Mesothelial cell of epicardium (in vitro differentiated cells): ENCODE data around the gene BMPR1A. TPM values are rescaled to one million over a fixed set of nuclear protein-coding genes. Genes with fewer than 3 reads are reported as not detected.

Experiments
- DNase-seq, 2 experiments: peaks; one replicate each; pipeline ENCODE4 v3.0.0; 2021; ENCODE audit warnings: low spot score in 2 of 2; ENCODE audit not compliant: unreplicated experiment in 2 of 2
- H3K27ac Mint-ChIP-seq: 2 replicates; pipeline ENCODE4 v1.8.0; 2021; ENCODE audit warnings: mixed read lengths
- H3K27me3 Mint-ChIP-seq: 2 replicates; pipeline ENCODE4 v1.8.0; 2021; ENCODE audit warnings: low read depth, mixed read lengths
- H3K36me3 Mint-ChIP-seq: 2 replicates; pipeline ENCODE4 v1.8.0; 2021; ENCODE audit warnings: mixed read lengths
- H3K4me1 Mint-ChIP-seq: 2 replicates; pipeline ENCODE4 v1.8.0; 2021; ENCODE audit warnings: mixed read lengths
- H3K4me3 Mint-ChIP-seq: 2 replicates; pipeline ENCODE4 v1.8.0; 2021; ENCODE audit warnings: mild to moderate bottlenecking, moderate library complexity, mixed read lengths
- H3K9me3 Mint-ChIP-seq: 2 replicates; pipeline ENCODE4 v1.8.0; 2021; ENCODE audit warnings: mixed read lengths
- total RNA-seq: library from RNA; stranded (reverse); gene quantifications from 3 replicates; pipeline ENCODE4 v1.2.1, GENCODE V29; 2021
- TF ChIP-seq, protein P1 (sequence below): fragments of 200-600 bp; sonication (generic); IDR thresholded peaks from one replicate; pipeline ENCODE4 v1.5.0; 2021; ENCODE audit warnings: antibody characterized with exemption; ENCODE audit not compliant: unreplicated experiment

The BMPR1A gene
- total RNA-seq, 1 donor from 2014 or later, result 100.0 TPM

DNA sequence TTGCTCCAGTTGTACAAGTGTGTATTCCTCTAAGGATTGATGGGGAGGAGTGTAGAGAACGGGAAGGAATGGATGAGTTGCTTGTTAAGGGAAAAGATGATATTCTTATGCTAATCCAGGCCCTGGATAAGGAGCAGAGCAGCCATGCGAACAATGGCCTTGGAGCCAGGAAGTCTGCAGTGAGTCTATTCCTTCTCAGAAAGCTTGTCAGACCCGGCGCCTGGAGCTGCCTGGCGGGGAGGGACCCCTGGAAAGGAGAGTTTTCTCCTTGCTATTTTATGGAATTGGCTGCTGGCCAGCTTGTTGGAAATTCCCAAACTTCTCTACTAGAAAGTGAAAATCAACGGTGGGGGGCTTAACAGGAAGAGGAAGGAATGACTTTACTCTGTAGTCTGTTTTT, 111.9 kb downstream of the BMPR1A start:
- peak overlapping the region; percentile 96 for H3K27ac Mint-ChIP-seq
- peak overlapping the region; percentile 40 for H3K4me3 Mint-ChIP-seq
- DNase-seq, result peak; percentile 68 to 77
- H3K9me3 Mint-ChIP-seq, result no peaks in the 10 kb centered on the region
- H3K36me3 Mint-ChIP-seq, result peaks cover 10% of the 10 kb centered on the region
- H3K27me3 Mint-ChIP-seq, result no peaks in the 10 kb centered on the region
- TF ChIP-seq, protein P1, sequence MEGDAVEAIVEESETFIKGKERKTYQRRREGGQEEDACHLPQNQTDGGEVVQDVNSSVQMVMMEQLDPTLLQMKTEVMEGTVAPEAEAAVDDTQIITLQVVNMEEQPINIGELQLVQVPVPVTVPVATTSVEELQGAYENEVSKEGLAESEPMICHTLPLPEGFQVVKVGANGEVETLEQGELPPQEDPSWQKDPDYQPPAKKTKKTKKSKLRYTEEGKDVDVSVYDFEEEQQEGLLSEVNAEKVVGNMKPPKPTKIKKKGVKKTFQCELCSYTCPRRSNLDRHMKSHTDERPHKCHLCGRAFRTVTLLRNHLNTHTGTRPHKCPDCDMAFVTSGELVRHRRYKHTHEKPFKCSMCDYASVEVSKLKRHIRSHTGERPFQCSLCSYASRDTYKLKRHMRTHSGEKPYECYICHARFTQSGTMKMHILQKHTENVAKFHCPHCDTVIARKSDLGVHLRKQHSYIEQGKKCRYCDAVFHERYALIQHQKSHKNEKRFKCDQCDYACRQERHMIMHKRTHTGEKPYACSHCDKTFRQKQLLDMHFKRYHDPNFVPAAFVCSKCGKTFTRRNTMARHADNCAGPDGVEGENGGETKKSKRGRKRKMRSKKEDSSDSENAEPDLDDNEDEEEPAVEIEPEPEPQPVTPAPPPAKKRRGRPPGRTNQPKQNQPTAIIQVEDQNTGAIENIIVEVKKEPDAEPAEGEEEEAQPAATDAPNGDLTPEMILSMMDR, result no peak
- peaks cover 56% of the 10 kb centered on the region for H3K4me1 Mint-ChIP-seq

DNA sequence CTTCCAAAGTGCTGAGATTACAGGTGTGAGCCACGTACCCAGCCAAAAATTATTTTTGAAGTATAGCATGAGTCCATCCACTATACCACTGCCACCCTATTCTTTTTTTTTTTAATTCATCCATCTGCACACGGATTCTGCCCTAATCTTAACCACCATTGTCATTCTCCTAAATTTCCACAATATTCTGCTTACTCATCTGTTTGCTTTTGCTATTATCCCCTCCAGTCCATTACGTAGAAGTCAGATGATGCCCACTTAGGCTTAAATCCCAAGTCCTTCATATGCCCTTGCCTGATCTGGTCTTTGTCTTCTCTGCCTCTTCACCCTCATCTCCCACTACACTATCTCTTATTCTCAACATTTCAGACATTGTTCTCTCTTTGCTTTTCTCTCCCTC, 114.3 kb downstream of the BMPR1A start:
- TF ChIP-seq, protein P1, result no peak
- H3K4me3 Mint-ChIP-seq, result no peak overlapping the region
- H3K36me3 Mint-ChIP-seq, result peaks cover 6% of the 10 kb centered on the region
- no peak for DNase-seq
- peak overlapping the region; percentile 19 for H3K27ac Mint-ChIP-seq
- peaks cover 36% of the 10 kb centered on the region for H3K4me1 Mint-ChIP-seq
- H3K9me3 Mint-ChIP-seq, result no peaks in the 10 kb centered on the region
- no peaks in the 10 kb centered on the region for H3K27me3 Mint-ChIP-seq

DNA sequence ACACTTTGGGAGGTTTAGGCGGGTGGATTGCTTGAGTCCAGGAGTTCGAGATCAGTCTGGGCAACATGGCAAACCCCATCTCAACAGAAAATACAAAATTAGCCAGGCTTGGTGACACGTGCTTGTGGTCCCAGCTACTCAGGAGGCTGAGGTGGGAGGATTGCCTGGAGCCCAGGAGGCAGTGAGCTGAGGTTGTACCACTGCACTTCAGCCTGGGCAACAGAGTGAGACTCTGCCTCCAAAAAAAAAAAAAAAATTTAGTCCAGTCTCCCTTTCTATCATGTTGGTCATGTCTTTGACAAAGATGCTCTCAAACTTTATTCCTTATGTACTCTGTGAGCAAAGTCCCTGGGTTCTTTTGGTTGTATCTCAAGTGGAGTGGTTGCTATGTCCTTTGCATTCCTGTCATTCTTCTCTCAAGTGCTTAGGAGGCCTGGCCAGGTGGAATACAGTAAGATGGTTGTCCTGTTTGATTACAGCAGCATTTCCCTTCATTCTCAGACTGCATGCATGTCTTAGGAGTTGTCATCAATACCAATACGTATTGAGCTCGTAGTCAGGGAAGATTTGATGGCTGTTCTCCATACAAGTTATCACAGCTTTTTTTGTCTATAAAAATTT, 115.3 kb downstream of the BMPR1A start:
- no peak for DNase-seq
- TF ChIP-seq, protein P1, result no peak
- H3K4me3 Mint-ChIP-seq, result no peak overlapping the region
- peaks cover 31% of the 10 kb centered on the region for H3K4me1 Mint-ChIP-seq
- no peaks in the 10 kb centered on the region for H3K9me3 Mint-ChIP-seq
- H3K36me3 Mint-ChIP-seq, result peaks cover 6% of the 10 kb centered on the region
- H3K27me3 Mint-ChIP-seq, result no peaks in the 10 kb centered on the region
- peak overlapping the region; percentile 48 for H3K27ac Mint-ChIP-seq

DNA sequence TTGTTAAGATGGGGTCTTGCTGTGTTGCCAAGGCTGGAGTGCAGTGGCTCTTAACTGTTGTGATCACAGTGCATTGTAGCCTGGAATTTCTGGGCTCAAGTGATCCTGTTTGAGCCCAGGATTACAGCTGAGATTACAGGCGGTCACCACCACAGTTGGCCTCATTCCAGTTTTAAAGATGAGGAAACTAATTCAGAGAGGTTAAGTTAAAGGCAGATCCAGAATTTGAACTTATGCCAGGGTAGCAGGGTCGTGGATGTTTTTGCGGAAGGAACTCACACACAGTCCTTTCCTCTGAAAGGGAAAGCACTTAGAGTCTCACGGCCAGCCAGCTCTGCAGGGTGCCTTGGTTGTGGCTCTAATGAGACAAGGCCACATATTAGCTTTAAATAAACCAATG, 116.3 kb downstream of the BMPR1A start:
- Mint-ChIP-seq H3K4me3 (no peak overlapping the region), H3K36me3 (peaks cover 8% of the 10 kb centered on the region), H3K9me3 (no peaks in the 10 kb centered on the region), H3K27ac (peak overlapping the region; percentile 63), H3K4me1 (peaks cover 24% of the 10 kb centered on the region), H3K27me3 (no peaks in the 10 kb centered on the region)
- TF ChIP-seq, protein P1, result no peak
- DNase-seq, result no peak

DNA sequence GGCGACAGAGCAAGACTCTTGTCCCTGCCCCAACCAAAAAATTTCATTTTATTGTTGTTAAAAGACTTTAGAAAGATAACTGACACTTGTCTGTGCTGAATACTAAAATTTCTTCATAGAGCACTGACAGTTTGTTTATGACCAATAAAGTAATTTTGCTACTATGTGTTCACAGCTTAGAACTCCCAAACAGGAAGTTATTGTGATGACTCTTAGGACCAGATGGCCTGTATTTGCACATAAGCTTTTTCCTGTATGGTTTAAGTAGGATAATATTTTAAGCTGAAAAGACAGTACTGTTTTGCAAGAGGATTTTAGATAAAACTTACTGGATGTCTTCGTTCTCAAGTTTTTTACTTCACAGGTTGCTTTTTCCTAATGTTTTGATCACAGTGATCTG, 120.3 kb downstream of the BMPR1A start:
- no peaks in the 10 kb centered on the region for H3K9me3 Mint-ChIP-seq
- TF ChIP-seq, protein P1, result no peak
- no peak for DNase-seq
- no peak overlapping the region for H3K27ac Mint-ChIP-seq
- H3K27me3 Mint-ChIP-seq, result no peaks in the 10 kb centered on the region
- H3K4me3 Mint-ChIP-seq, result no peak overlapping the region
- peaks cover 17% of the 10 kb centered on the region for H3K36me3 Mint-ChIP-seq
- H3K4me1 Mint-ChIP-seq, result peaks cover 18% of the 10 kb centered on the region
